ENCODE measurements around the gene RAP1GDS1. TPM values are rescaled to one million over a fixed set of nuclear protein-coding genes. Genes with fewer than 3 reads are reported as not detected.

Gene RAP1GDS1
- total and polyA plus RNA-seq, 12 donors, result 5.9 to 38.1 (median 22.8) TPM

GRCh38 chr4:98467627-98468072 is 206.5 kb downstream of the RAP1GDS1 start:
- WGBS, 4 donors, result 2 to 4% (median 2%) methylated on average over 15 to 20 of the region's 20 CpGs
- intact Hi-C loops (cut with DNase I), result loop anchor here in 1 of 2 donors (5.0 to 10.0 kb wide), 2 partner anchors 587 to 940 kb away; no protein-coding TSS in a partner anchor
- Histone ChIP-seq H3K9me3 (replicated peaks in 1 of 3) (no peaks in the 10 kb centered on the region), H3K36me3 (replicated peaks in 1 of 2) (no peaks in the 10 kb centered on the region), H3K27ac (no peak overlapping the region), H3K4me3 (peak overlapping the region in 1 of 4 donors; percentile 49), H3K27me3 (no peaks in the 10 kb centered on the region), H3K4me1 (replicated peaks in 1 of 2) (peaks cover 0 to 8% of the 10 kb centered on the region in 2 donors)
- TF ChIP-seq POLR2A (IDR thresholded peaks at IDR 0.05), result no peak
- TF ChIP-seq CTCF (IDR thresholded peaks at IDR 0.05), result peak; percentile 61 to 76 (median 74)
- DNase-seq, result peak; percentile 75 to 90 (median 81)

GRCh38 chr4:98468709-98469108 is 207.5 kb downstream of the RAP1GDS1 start:
- no peak overlapping the region for H3K4me3 ChIP-seq
- H3K9me3 ChIP-seq (replicated peaks in 1 of 3), result no peaks in the 10 kb centered on the region
- H3K4me1 ChIP-seq (replicated peaks in 1 of 2), result peaks cover 0 to 8% of the 10 kb centered on the region in 2 donors
- 32 to 55% (median 41%) methylated on average over 6 of the region's 6 CpGs for WGBS, 4 donors
- no peaks in the 10 kb centered on the region for H3K27me3 ChIP-seq
- no peak overlapping the region for H3K27ac ChIP-seq
- TF ChIP-seq CTCF (IDR thresholded peaks at IDR 0.05), result no peak
- no peak for TF ChIP-seq POLR2A (IDR thresholded peaks at IDR 0.05)
- no peaks in the 10 kb centered on the region for H3K36me3 ChIP-seq (replicated peaks in 1 of 2)
- intact Hi-C loops (cut with DNase I), result loop anchor here in 1 of 2 donors (5.0 to 10.0 kb wide), 2 partner anchors 586 to 939 kb away; no protein-coding TSS in a partner anchor
- DNase-seq, result peak in 2 of 7 donors; percentile 15 to 24

- Histone ChIP-seq H3K4me3 (no peak overlapping the region), H3K4me1 (replicated peaks in 1 of 2) (peaks cover 0 to 8% of the 10 kb centered on the region in 2 donors), H3K36me3 (replicated peaks in 1 of 2) (no peaks in the 10 kb centered on the region), H3K9me3 (replicated peaks in 1 of 3) (no peaks in the 10 kb centered on the region), H3K27ac (no peak overlapping the region), H3K27me3 (no peaks in the 10 kb centered on the region)
- TF ChIP-seq POLR2A (IDR thresholded peaks at IDR 0.05) (no peak), CTCF (IDR thresholded peaks at IDR 0.05) (no peak)
- WGBS, 4 donors, result 63 to 81% (median 72%) methylated on average over 2 of the region's 2 CpGs
- DNase-seq, result no peak
- intact Hi-C loops (cut with DNase I), result loop anchor here in 1 of 2 donors (5.0 to 10.0 kb wide), 2 partner anchors 585 to 938 kb away; no protein-coding TSS in a partner anchor
Measured at GRCh38 chr4:98469771-98470170, 208.6 kb downstream of the RAP1GDS1 start.

- no peaks in the 10 kb centered on the region for H3K9me3 ChIP-seq (replicated peaks in 1 of 3)
- H3K27ac ChIP-seq, result no peak overlapping the region
- DNase-seq, result no peak
- 71 to 75% (median 74%) methylated on average over 3 of the region's 3 CpGs for WGBS, 4 donors
- H3K27me3 ChIP-seq, result no peaks in the 10 kb centered on the region
- intact Hi-C loops (cut with DNase I), result no loop called here
- TF ChIP-seq CTCF (IDR thresholded peaks at IDR 0.05) (no peak), POLR2A (IDR thresholded peaks at IDR 0.05) (no peak)
- H3K36me3 ChIP-seq (replicated peaks in 1 of 2), result no peaks in the 10 kb centered on the region
- peaks cover 0 to 8% of the 10 kb centered on the region in 2 donors for H3K4me1 ChIP-seq (replicated peaks in 1 of 2)
- H3K4me3 ChIP-seq, result no peak overlapping the region
Measured at GRCh38 chr4:98470366-98470765, 209.2 kb downstream of the RAP1GDS1 start.

Measured in adrenal gland (tissue), 12 donors.